ENCODE data around the gene SH2D5.
"Not testable (repeated sequence)": the region's sequence is repeated elsewhere in the genome, so short reads cannot be mapped to it uniquely, and the experiment has no call there.

Gene SH2D5

GRCh38 chr1:20696397-20697333 lies 35.8 kb downstream of the SH2D5 start:
- peak; percentile 41 to 88 (median 74) for DNase-seq

GRCh38 chr1:20695515-20695914 lies 37.0 kb downstream of the SH2D5 start:
- no peak for DNase-seq

DNA sequence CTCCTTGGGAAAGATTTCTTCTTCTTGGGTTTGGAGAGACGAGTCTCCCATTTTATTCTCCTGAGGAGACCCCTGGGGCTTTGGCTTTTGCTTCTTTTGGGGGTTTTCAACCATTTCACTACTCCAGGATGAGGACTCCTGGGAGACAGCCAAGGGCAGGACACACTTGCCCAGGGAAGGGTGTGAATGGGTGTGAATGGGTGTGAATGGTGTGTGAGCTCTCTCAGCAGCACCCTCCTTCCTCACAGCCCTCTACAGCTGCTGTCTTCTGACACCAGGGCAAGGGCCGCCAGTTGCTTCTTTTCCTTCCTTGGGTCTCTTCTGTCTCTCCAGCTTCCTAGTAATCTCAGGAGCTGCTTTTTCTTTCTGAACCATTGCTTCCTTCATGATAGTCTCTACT lies 38.9 kb downstream of the SH2D5 start:
- DNase-seq: no peak

GRCh38 chr1:20691872-20692271 lies 40.6 kb downstream of the SH2D5 start:
- no peak for DNase-seq

DNA sequence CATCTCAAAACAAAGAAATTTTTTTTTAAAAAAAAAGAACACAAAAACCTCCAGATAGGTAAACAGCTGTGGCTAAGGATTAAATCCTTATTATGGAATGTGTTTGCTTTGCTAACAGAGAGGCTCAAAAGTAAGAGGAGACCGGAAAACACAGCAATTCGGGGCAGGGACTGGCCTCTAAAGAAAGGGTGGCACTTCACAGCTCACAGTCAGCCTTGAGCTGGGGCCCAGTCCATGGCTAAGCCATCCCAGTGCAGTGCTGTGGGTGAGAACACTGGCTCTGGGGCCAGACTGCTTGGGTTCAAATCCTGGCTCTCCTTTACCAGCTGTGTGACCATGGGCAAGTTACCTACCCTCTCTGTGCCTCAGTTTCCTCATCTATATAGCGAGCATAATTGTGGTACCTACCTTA lies 42.9 kb downstream of the SH2D5 start:
- no peak for DNase-seq

GRCh38 chr1:20686883-20687725 lies 45.4 kb downstream of the SH2D5 start:
- DNase-seq: no peak

DNA sequence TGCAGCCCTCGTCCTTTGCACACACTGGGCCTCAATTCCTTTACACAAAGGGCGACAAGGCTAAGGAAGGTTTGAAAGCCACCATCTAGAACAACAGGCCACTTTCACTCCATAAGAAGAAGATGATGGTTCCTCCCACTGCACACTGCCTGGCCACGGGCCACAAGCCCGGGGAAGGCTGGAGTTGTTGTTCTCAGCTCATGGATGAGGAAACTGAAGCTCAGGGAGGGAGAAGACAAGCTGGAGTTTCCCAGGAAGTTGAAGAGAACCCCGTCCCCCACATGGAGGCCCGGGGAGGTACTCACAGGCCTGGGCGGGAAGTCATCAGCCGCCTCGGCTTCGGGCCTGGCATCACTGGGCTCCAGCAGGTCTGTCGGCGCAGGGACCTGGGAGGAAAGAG lies 46.8 kb downstream of the SH2D5 start:
- peak in 14 of 58 donors; percentile 10 to 41 (median 28) for DNase-seq

DNA sequence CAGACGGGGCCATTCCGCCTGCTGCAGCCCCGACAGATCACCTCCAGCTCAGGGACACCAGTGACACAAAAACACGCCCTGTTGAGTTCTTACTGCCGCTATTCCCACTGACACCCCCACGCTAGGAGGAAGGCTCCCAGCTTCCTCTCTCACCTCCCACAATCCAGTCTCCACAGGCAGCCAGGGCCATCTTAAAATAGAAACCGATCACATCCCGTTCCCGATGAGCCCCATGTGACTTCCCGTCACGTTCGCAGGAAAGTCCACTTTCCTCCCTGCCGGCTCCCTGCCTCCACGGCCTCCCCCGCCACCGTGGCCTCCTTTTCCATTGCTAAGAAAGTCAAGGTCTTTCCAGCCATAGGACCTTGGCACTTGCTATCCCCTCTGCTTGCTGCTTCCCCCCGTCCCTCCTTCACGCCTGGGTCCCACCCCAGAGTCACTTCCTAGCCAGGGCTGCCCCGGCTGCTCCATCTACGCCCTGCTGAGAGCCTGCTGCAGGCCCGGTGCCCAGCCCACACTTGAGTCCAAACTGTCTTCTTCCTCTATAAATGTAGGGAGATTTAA lies 47.3 kb downstream of the SH2D5 start:
- DNase-seq: peak in 21 of 58 donors; percentile 11 to 79 (median 26)

DNA sequence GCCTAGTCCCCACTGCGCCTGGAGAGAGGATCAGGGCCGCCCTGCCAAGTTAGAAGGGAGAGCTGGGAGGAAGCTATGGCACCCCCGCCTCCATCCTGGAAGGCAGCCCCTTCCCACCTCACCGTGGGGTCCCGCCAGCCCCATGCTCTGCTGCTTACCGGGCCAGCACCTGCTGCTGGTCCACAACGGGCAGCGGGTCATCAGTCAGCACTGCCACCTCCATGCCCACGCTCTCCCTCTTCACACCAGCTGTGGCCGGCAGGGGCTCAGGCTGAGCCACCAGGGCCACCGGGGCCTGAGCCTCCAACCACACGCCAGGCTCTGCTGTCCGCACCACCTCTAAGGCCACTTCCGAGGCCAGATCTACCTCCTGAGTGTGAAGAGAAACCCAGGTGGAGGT lies 47.9 kb downstream of the SH2D5 start:
- DNase-seq: no peak

DNA sequence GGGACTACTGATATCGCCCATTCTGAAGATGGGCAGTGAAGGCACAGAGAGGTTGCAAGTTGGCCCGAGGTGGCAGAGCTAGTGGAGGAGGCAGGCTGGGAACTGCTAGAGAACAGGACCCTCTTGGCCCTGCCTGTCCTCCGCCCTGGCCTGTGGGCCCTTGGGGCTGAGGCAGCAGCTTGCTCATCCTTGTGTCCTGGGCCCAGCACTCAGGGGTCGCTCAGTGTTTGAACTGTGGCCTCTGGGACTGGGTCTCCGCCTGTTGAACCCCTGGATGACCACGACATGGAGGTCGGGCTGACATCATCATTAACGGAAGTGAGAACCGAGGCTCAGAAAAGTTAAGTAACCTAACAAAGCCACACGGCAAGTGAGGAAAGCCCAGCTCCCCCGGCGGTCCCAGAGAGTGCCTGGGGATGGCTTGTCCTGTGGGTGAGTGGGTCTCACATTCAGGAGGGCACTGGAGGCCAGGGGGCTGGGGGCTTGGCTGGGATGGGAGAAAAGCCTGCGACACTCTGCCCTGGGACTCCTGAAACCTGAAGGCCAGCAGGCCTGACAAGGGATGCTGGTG lies 48.4 kb downstream of the SH2D5 start:
- no peak for DNase-seq

DNA sequence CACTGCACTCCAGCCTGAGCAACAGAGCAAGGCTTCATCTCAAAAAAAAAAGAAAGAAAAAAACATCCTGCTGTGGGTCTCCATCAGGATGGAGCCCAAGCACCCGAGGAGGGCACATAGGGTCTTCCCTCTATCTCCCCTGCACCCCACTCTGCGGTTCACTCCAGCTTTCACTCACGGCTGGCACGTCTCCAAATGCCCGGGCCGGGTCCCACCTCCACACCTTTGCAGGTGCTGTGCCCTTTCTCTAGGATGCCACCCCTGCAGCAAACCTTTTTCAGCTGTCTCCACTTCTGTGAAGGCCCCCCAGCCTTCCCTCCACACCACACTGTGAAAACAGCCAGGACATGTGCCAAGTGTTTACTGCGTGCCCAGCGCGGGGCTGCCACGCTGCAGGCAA lies 48.9 kb downstream of the SH2D5 start:
- no peak for DNase-seq

DNA sequence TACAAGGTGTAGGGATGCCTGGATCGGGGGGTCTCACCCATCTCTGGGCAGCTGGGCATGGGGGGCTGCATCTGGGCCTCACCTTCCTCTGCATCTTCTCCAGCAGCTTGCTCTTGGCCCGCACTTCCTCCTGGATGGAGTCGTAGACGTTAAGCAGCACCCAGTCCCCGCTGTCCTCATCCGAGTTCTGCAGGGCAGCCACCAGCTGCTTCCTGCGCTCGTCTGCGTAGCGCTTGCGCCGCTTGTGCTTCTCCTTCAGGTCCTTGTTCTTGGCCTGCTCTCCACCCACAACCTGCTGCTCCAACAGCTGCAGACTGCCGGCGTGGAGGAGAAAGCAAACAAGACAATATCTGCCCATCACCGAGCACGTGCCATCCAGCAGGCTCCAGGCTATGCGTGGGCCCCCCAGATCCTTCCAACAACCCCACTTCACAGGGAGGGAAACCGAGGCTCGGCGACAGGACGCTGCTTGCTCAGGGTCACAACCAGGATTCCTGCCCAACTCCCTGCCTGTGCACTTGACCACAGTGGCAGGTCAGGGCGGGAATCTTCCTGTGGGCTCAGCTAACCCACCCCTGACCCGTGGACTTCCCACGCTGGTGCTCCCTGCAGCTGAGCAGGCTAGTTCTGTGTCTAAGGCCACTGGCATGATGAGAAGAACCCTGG lies 49.8 kb downstream of the SH2D5 start:
- DNase-seq: peak in 29 of 58 donors; percentile 7 to 69 (median 31)

GRCh38 chr1:20681999-20682398 lies 50.5 kb downstream of the SH2D5 start:
- DNase-seq: no peak

DNA sequence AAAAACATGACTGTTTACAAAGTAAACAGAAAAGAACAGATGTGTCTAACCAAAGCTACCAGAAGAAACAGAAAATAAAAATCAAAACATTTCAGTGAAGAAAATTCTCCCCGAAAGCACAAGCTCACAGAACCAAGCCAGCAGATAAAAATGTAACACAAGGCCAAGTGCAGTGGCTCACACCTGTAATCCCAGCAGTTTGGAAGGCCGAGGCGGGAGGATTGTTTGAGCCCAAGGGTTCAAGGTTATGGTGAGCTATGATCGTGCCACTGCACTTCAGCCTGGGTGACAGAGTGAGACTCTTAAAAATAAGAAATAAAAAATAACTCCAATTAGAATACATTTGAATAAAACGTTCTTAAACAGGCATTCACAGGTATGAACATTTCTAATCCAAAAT lies 52.2 kb downstream of the SH2D5 start:
- DNase-seq: no peak

DNA sequence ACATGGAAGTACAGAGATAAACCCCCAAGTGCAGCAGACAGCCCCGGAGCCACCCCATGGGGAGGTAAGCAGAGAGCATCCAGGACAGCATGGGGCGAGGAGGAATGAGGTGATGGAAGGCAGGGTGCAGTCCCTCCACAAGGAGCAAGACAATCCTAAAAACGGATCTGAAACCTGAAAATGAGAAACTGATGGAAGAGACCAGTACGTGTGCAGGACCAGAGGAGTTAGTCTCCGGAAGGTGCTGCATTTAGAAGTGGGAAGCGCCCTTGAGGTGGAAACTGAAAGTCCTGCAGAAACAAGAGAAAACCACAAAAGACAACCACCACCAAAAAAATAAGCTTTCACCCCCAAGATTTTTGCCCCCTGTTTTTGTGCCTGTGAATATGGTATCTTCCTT lies 53.9 kb downstream of the SH2D5 start:
- no peak for DNase-seq

DNA sequence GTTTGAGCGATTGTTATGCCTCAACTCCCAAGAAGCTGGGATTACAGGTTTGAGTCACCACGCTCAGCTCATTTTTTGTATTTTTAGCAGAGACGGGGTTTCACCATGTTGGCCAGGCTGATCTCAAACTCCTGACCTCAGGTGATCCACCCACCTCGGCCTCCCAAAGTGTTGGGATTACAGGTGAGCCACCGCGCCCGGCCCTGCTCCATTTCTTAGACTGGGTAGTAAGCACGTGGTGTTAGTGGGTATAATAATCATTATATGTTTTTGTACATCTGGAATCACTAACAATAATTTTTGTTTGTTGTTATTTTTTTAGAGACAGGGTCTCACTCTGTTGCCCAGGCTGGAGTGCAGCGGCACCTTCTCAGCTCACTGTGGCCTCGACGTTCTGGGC lies 58.9 kb downstream of the SH2D5 start:
- DNase-seq: not testable (repeated sequence)

DNA sequence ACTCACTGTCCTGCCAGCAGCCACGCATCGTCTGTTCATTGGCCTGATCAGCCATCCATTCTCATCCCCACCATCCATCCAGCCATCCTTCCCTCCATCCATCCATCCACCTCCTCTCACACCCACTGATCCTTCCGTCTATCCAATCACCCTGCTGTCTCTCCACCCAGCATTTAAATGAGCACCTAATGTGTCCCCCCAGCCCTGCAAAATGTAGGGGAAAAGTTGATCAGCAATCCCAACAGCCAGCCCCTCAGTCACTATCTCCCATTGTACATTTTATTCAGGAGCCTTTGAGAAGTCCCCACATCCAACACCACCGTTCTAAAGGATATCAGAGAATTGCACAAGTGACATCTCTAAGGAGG lies 60.3 kb downstream of the SH2D5 start:
- DNase-seq: no peak

- no peak for DNase-seq
Observed at GRCh38 chr1:20670936-20671335, 61.6 kb downstream of the SH2D5 start.

All from anterior cingulate cortex (tissue), 58 donors.